ENCODE measurements around the gene MISP.
A peak's percentile ranks its signal among the peaks of the same experiment; 100 is the strongest.

DNA sequence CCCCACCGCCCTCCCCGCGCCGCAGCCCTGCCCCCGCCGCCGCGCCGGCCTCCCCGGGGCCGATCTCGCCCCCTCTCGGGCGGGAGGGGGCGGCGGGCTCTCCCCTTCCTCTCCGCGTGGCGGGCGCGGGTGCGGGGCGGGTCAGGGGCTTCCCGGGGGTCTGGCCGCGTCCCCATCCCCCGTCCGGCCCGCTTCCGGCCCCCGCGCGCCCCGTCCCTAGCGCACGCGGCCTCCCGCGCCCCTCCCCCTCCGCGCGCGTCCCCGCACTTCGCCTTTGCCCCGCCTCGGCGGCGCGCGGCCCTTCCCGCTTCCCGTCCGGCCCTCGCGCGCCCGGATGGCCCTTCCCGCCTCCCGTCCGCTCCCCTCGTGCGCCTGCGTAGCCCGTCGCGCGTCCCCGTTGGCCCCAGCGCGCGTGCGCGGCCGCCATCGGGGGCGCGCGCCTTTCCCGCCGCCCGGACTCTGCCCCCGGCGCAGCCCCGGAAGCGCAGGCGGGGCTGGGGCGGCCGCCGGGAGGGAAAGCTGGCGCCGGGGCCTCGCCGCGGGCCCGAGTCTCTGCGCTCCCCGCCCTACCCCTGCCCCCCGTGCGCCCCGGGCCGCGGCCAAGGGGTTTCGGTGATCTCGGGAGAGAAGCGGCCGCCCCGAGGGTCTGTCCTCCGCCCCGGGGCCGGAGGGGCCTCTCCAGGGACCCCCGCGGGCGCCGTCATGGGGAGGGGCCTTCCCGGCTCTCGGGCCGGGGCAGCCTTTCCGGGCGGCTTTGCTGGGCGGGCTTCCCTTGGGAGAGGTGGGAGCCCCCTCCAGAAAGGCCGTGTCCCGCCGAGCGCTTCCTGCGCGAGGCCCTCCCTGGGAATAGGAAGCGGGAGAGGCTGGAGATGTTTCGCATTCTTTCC, 46.9 kb downstream of the MISP start:
- TF ChIP-seq, protein P1, sequence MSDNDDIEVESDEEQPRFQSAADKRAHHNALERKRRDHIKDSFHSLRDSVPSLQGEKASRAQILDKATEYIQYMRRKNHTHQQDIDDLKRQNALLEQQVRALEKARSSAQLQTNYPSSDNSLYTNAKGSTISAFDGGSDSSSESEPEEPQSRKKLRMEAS (IDR thresholded peaks at IDR 0.05; ENCODE audit: low read depth), result no peak
- no peak for TF ChIP-seq TCF12 (IDR thresholded peaks at IDR 0.05)
- TF ChIP-seq YY1 (IDR thresholded peaks at IDR 0.05; ENCODE audit: low read depth), result no peak
- TF ChIP-seq CHD2 (IDR thresholded peaks at IDR 0.05; ENCODE audit: low read length, partially characterized antibody), result peak; percentile 56
- no peak for TF ChIP-seq SMC3 (IDR thresholded peaks at IDR 0.05; ENCODE audit: low read depth, low read length)

Measured in SK-N-SH (cell line).